CD4-positive, alpha-beta T cell (primary cell): ENCODE data around the gene PYY. TPM values are rescaled to one million over a fixed set of nuclear protein-coding genes. Genes with fewer than 3 reads are reported as not detected.

Experiments
- ATAC-seq: fragments of 200-7000 bp; cut with Tn5 transposase; one replicate; pipeline ENCODE4 v1.10.0; 2022; ENCODE audit warnings: mild to moderate bottlenecking; ENCODE audit not compliant: poor library complexity
- CTCF ChIA-PET: fragments of 350-600 bp; sonication (Branson Sonifier 250); formaldehyde crosslinking; loops from one replicate; lab custom pipeline; 2021; ENCODE audit warnings: antibody characterized with exemption, inconsistent platforms; lab: Charles Lee
- POLR2A ChIA-PET: fragments of 350-600 bp; sonication (Branson Sonifier 250); formaldehyde crosslinking; loops from one replicate; lab custom pipeline; 2021; ENCODE audit warnings: antibody characterized with exemption, inconsistent platforms; lab: Charles Lee
- DNase-seq, 14 experiments: peaks; one replicate each; pipeline ENCODE4 v3.0.0-alpha.2; 2013 to 2020; ENCODE audit warnings: mixed read lengths in 2 of 14
- H3K27ac ChIP-seq, 2 donors: one replicate each; pipeline versions ENCODE4 v1.5.1 to v1.7.0; 2013; ENCODE audit warnings: low read length in 2 of 2, low read depth in 1 of 2, mild to moderate bottlenecking in 1 of 2
- H3K27me3 ChIP-seq, 2 experiments: 1 replicate in 1 of 2; 2 replicates in 1 of 2; pipeline versions ENCODE4 v1.6.1 to v1.7.0; 2013; ENCODE audit warnings: low read length in 2 of 2, control low read depth in 1 of 2, mild to moderate bottlenecking in 1 of 2, moderate library complexity in 1 of 2; ENCODE audit not compliant: insufficient read depth in 2 of 2, control insufficient read depth in 1 of 2
- H3K36me3 ChIP-seq: one replicate; pipeline ENCODE4 v1.6.1; 2013; ENCODE audit warnings: low read length, control low read depth; ENCODE audit not compliant: insufficient read depth
- H3K4me1 ChIP-seq: one replicate; pipeline ENCODE4 v1.6.1; 2013; ENCODE audit warnings: low read length, control low read depth; ENCODE audit not compliant: insufficient read depth
- H3K4me3 ChIP-seq: one replicate; pipeline ENCODE4 v1.5.1; 2013; ENCODE audit warnings: mild to moderate bottlenecking, low read length, moderate library complexity
- H3K9me3 ChIP-seq, 2 experiments: 1 replicate in 1 of 2; 2 replicates in 1 of 2; pipeline versions ENCODE4 v1.6.1 to v1.7.0; 2013; ENCODE audit warnings: low read length in 2 of 2, mild to moderate bottlenecking in 2 of 2, control low read depth in 1 of 2, moderate library complexity in 1 of 2; ENCODE audit not compliant: control insufficient read depth in 1 of 2, insufficient read depth in 1 of 2
- H3K27ac Mint-ChIP-seq: one replicate; pipeline ENCODE4 v1.8.0; 2020; ENCODE audit warnings: mixed read lengths
- H3K27me3 Mint-ChIP-seq: one replicate; pipeline ENCODE4 v1.8.0; 2021; ENCODE audit warnings: mixed read lengths
- H3K36me3 Mint-ChIP-seq: one replicate; pipeline ENCODE4 v1.8.0; 2021; ENCODE audit warnings: low read depth, mixed read lengths
- H3K4me1 Mint-ChIP-seq: one replicate; pipeline ENCODE4 v1.8.0; 2021; ENCODE audit warnings: low read depth, mixed read lengths
- H3K4me3 Mint-ChIP-seq: one replicate; pipeline ENCODE4 v1.8.0; 2020; ENCODE audit warnings: mild to moderate bottlenecking, mixed read lengths
- H3K9me3 Mint-ChIP-seq: one replicate; pipeline ENCODE4 v1.8.0; 2020; ENCODE audit warnings: mixed read lengths
- CTCF ChIP-seq: fragments of 200-600 bp; IDR thresholded peaks from one replicate; pipeline ENCODE4 v1.8.0; 2022; ENCODE audit warnings: antibody characterized with exemption, mild to moderate bottlenecking
- intact Hi-C, 2 experiments: fragments of 100-400 bp; cut with DNase I in 1 of 2; cut with micrococcal nuclease in 1 of 2; formaldehyde crosslinking; loops; one replicate each; pipeline versions ENCODE4 v1.15.1 to v1.9.0; 2023 to 2025; cut with DNase I, micrococcal nuclease
- polyA plus RNA-seq, 2 donors: library from polyadenylated mRNA; unstranded; fragments of 120-200 nt; gene quantifications; one replicate each; pipeline ENCODE4 v1.2.1, GENCODE V29; 2013
- total RNA-seq, 174 experiments: library from RNA in 2 of 174; stranded (reverse) in 2 of 174; gene quantifications; one replicate each; pipeline ENCODE4 v1.2.3 and lab custom pipeline; 2021 to 2026

PYY gene
- total RNA-seq (not detected), total RNA-seq (lab: John Stamatoyannopoulos, UW) (0 to 0.25 (median 0) reads per million in 172 experiments)
- not detected for polyA plus RNA-seq (2013, experiment 1 of 2)
- polyA plus RNA-seq (2013, experiment 2 of 2): not detected

- intact Hi-C loops: no loop called here
- peaks cover 0 to 12% of the 10 kb centered on the region in 2 experiments for H3K9me3 ChIP-seq
- Mint-ChIP-seq H3K4me3 (no peak within 1 kb of the TSS), H3K36me3 (no peaks in the 10 kb centered on the region), H3K9me3 (no peaks in the 10 kb centered on the region), H3K27ac (no peak within 1 kb of the TSS), H3K27me3 (peaks cover 67% of the 10 kb centered on the region), H3K4me1 (no peaks in the 10 kb centered on the region)
- TF ChIP-seq CTCF: no peak
- peaks cover 46 to 47% of the 10 kb centered on the region in 2 experiments for H3K27me3 ChIP-seq
- H3K4me1 ChIP-seq: peaks cover 11% of the 10 kb centered on the region
- no peak within 1 kb of the TSS for H3K27ac ChIP-seq
- DNase-seq (no peak), ATAC-seq (no peak)
- no peak within 1 kb of the TSS for H3K4me3 ChIP-seq
- ChIA-PET CTCF (no interaction called here), POLR2A (no interaction called here)
- H3K36me3 ChIP-seq: no peaks in the 10 kb centered on the region
Observed at GRCh38 chr17:43953746-43954145, at the start of gene PYY. Gene PYY, minus strand, starts transcription at chr17:43953940. Its CDS starts 457 bp downstream, at chr17:43953483.

GRCh38 chr17:44002141-44002848, 48.6 kb upstream of the PYY start:
- no peak for ATAC-seq
- Mint-ChIP-seq H3K4me3 (no peak overlapping the region), H3K36me3 (no peaks in the 10 kb centered on the region), H3K4me1 (peaks cover 13% of the 10 kb centered on the region), H3K9me3 (no peaks in the 10 kb centered on the region), H3K27ac (no peak overlapping the region), H3K27me3 (peaks cover 38% of the 10 kb centered on the region)
- no peak for DNase-seq
- intact Hi-C loops: no loop called here
- Histone ChIP-seq H3K4me1 (peaks cover 30% of the 10 kb centered on the region), H3K4me3 (no peak overlapping the region), H3K9me3 (peaks cover 0 to 6% of the 10 kb centered on the region in 2 experiments), H3K27ac (no peak overlapping the region), H3K36me3 (no peaks in the 10 kb centered on the region), H3K27me3 (peaks cover 0 to 8% of the 10 kb centered on the region in 2 experiments)
- no peak for TF ChIP-seq CTCF
- ChIA-PET POLR2A (no interaction called here), CTCF (interaction anchor here (0.6 kb wide), 1 partner anchor 60 kb away, joined by 3 read pairs; no protein-coding TSS in a partner anchor)

GRCh38 chr17:44001461-44001920, 47.8 kb upstream of the PYY start:
- H3K4me3 ChIP-seq: no peak overlapping the region
- CTCF ChIA-PET: no interaction called here
- POLR2A ChIA-PET: no interaction called here
- Mint-ChIP-seq H3K4me1 (peaks cover 7% of the 10 kb centered on the region), H3K27me3 (peaks cover 32% of the 10 kb centered on the region), H3K9me3 (no peaks in the 10 kb centered on the region), H3K27ac (no peak overlapping the region), H3K36me3 (no peaks in the 10 kb centered on the region), H3K4me3 (peak overlapping the region; percentile 27)
- no peak for TF ChIP-seq CTCF
- H3K27me3 ChIP-seq: peaks cover 0 to 8% of the 10 kb centered on the region in 2 experiments
- H3K27ac ChIP-seq: no peak overlapping the region
- H3K4me1 ChIP-seq: peaks cover 23% of the 10 kb centered on the region
- no peak for ATAC-seq
- H3K9me3 ChIP-seq: peaks cover 0 to 6% of the 10 kb centered on the region in 2 experiments
- intact Hi-C loops: no loop called here
- DNase-seq: no peak
- H3K36me3 ChIP-seq: no peaks in the 10 kb centered on the region
